WERI-Rb-1 (cell line): ENCODE results near the gene USP32.

Experiments used
- DNase-seq: peaks from one replicate; pipeline ENCODE4 v3.0.0-alpha.2; 2020
- H3K27ac ChIP-seq: fragments of 250-450 bp; sonication (Bioruptor Pico); 2 replicates; pipeline ENCODE4 v1.5.1; 2020; ENCODE audit warnings: mild to moderate bottlenecking, moderate library complexity
- H3K27me3 ChIP-seq: fragments of 250-450 bp; sonication (Bioruptor Pico); 2 replicates; pipeline ENCODE4 v1.5.1; 2021; ENCODE audit warnings: mild to moderate bottlenecking, low read depth, moderate library complexity; ENCODE audit not compliant: insufficient read depth, severe bottlenecking
- H3K36me3 ChIP-seq: fragments of 250-450 bp; sonication (Bioruptor Pico); 2 replicates; pipeline ENCODE4 v1.5.1; 2020; ENCODE audit warnings: mild to moderate bottlenecking, moderate library complexity
- H3K4me3 ChIP-seq: 2 replicates; pipeline ENCODE4 v1.5.1; 2011; ENCODE audit warnings: low read depth, mild to moderate bottlenecking, control low read depth, low read length
- H3K9me3 ChIP-seq: fragments of 250-450 bp; sonication (Bioruptor Pico); 2 replicates; pipeline ENCODE4 v1.5.1; 2021; ENCODE audit warnings: mild to moderate bottlenecking, moderate library complexity; ENCODE audit not compliant: severe bottlenecking
- TF ChIP-seq, protein P1 (sequence below): IDR thresholded peaks from 2 replicates; pipeline ENCODE4 v1.5.1; 2011; ENCODE audit warnings: low read depth, mild to moderate bottlenecking, control low read depth, inconsistent platforms, low read length

Gene USP32

DNA sequence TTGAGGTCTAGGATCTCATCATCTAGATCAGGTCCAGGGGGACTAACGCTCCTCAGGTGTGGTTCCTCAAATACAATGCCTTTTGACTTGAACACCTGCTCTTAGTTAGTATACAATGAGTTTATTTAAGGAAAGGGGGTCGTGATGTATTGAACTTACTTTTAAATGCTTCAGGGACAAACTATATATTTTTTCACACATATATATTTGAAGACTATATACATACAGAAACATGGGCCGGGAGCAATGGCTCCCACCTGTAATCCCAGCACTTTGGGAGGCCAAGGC, 11.5 kb upstream of the USP32 start:
- H3K36me3 ChIP-seq = no peaks in the 10 kb centered on the region
- TF ChIP-seq, protein P1, sequence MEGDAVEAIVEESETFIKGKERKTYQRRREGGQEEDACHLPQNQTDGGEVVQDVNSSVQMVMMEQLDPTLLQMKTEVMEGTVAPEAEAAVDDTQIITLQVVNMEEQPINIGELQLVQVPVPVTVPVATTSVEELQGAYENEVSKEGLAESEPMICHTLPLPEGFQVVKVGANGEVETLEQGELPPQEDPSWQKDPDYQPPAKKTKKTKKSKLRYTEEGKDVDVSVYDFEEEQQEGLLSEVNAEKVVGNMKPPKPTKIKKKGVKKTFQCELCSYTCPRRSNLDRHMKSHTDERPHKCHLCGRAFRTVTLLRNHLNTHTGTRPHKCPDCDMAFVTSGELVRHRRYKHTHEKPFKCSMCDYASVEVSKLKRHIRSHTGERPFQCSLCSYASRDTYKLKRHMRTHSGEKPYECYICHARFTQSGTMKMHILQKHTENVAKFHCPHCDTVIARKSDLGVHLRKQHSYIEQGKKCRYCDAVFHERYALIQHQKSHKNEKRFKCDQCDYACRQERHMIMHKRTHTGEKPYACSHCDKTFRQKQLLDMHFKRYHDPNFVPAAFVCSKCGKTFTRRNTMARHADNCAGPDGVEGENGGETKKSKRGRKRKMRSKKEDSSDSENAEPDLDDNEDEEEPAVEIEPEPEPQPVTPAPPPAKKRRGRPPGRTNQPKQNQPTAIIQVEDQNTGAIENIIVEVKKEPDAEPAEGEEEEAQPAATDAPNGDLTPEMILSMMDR = no peak
- H3K27me3 ChIP-seq = no peaks in the 10 kb centered on the region
- no peak overlapping the region for H3K4me3 ChIP-seq
- H3K9me3 ChIP-seq = no peaks in the 10 kb centered on the region
- DNase-seq = no peak
- H3K27ac ChIP-seq = no peak overlapping the region

DNA sequence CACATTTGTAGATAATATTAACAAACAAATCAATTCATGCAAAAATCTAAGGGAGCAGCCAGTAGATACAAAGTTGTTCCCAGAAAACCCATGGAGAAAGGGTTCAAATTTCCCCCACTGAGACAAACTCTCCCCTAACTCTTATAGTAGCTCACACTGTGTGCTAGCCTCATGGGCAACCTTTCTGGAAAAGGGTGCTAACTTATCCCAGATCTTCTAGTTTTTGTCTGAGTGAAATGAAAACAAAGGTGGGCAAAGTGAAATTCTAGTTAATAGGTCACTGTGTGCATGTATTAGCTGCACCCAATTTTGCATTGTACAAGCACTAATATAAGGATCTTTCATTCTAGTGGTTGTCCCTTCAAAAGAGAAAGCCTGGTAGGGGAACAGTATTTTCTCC, 9.9 kb upstream of the USP32 start:
- Histone ChIP-seq H3K36me3 (no peaks in the 10 kb centered on the region), H3K9me3 (no peaks in the 10 kb centered on the region), H3K27ac (no peak overlapping the region), H3K27me3 (no peaks in the 10 kb centered on the region), H3K4me3 (no peak overlapping the region)
- no peak for DNase-seq
- TF ChIP-seq, protein P1 = no peak

DNA sequence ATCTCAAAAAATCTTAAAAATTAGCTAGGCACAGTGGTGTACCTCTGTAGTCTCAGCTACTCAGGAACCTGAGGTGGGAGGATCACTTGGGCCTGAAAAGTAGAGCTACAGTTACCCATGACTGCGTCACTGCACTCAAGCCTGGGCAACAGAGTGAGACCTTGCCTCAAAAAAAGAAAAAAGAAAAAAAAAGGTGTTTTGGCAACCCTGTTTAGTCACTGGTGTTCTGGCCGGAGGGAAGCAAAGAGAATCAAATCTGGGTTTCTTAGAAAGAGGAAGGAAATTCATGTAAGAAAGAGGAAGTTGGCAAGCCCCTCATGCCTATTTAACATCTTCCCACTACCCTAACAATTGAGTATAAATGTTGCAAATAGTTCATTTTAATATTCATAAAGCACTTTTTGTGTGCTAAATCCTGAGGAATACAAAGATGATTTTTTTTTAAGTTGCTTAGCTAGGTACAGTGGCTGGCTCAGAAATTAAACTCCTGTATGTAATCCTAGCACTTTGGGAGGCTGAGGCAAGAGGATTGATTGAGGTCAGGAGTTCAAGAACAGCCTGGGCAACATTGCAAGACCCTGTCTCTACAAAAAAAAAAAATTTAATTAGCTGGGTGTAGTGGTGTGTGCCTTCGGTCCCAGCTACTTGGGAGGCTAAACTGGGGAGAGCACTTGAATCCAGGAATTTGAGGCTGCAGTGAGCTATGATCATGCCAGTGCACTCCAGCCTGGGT, 6.5 kb upstream of the USP32 start:
- no peak for DNase-seq
- Histone ChIP-seq H3K27me3 (no peaks in the 10 kb centered on the region), H3K4me3 (no peak overlapping the region), H3K36me3 (no peaks in the 10 kb centered on the region), H3K9me3 (no peaks in the 10 kb centered on the region), H3K27ac (no peak overlapping the region)
- TF ChIP-seq, protein P1 = no peak

DNA sequence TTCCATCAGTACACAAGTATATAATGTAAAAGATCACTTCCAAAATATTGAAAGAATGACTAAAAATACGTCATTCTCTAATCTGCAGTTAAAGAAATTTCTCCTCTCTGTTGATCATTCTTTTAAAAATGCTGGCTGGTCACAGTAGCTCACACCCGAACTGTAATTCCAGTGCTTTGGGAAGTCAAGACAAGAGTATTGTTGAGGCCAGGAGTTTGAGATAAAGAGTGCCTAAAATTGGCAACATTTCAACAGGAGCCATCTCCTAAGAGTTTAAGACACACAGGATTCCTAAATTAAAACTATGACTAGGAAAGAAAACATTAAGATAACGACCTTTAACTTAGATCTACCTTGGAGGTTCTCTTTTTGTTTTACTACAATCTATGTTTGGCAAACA, 4.5 kb upstream of the USP32 start:
- H3K9me3 ChIP-seq = no peaks in the 10 kb centered on the region
- TF ChIP-seq, protein P1 = no peak
- DNase-seq = no peak
- H3K36me3 ChIP-seq = no peaks in the 10 kb centered on the region
- no peak overlapping the region for H3K4me3 ChIP-seq
- H3K27me3 ChIP-seq = no peaks in the 10 kb centered on the region
- H3K27ac ChIP-seq = no peak overlapping the region

DNA sequence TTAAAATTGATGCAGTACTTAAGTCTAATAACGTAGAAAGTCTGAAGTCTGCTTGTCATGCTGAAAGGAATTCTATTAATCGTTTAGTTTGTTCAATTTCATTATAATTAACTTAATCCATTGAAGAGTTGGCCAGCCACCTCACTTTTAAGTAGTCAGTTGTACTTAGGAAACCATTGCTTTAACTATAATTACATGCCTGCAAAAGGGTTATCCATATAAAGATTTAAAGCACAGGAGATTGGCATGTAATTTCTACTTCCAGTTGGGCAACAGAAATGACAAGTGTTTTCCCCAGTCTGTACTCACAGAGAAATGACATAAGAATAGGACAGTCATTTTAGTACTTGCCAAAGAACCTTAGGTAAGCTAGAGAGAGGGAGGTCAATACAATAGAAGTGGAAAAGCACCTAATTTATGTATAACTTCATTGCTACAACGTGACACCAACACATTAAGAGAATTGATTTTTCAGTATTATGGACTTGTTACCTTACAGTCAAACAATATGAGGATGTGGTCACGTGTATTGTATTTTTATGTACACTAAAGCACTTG, 3.7 kb upstream of the USP32 start:
- Histone ChIP-seq H3K9me3 (no peaks in the 10 kb centered on the region), H3K36me3 (no peaks in the 10 kb centered on the region), H3K4me3 (no peak overlapping the region), H3K27me3 (no peaks in the 10 kb centered on the region), H3K27ac (no peak overlapping the region)
- no peak for DNase-seq
- TF ChIP-seq, protein P1 = no peak
